ENCODE measurements around the gene ETV7. TPM values are rescaled to one million over a fixed set of nuclear protein-coding genes. Genes with fewer than 3 reads are reported as not detected.
"Not testable (repeated sequence)": the region's sequence is repeated elsewhere in the genome, so short reads cannot be mapped to it uniquely, and the experiment has no call there.

Gene ETV7
- total and polyA plus RNA-seq, 2 donors (not counting 1 experiment from before 2014, with no cell fraction given): 0.40 to 1.5 TPM

GRCh38 chr6:36367743-36368142, 19.7 kb downstream of the ETV7 start:
- no peaks in the 10 kb centered on the region for H3K36me3 ChIP-seq (ENCODE audit: control insufficient read depth, insufficient read depth, low read length)
- H4K20me1 ChIP-seq (ENCODE audit: control insufficient read depth, extremely low read depth, insufficient read depth, low read length): no peaks in the 10 kb centered on the region
- no peak for DNase-seq (ENCODE audit: low read depth in 2 of 2)
- no peak overlapping the region for H2AFZ ChIP-seq (ENCODE audit: low read length)
- H3K27me3 ChIP-seq (ENCODE audit: control insufficient read depth, insufficient read depth, low read length): peaks cover under 1% of the 10 kb centered on the region
- no peaks in the 10 kb centered on the region for H3K79me2 ChIP-seq (ENCODE audit: control insufficient read depth, insufficient read depth, low read length)
- H3K9me3 ChIP-seq (ENCODE audit: control insufficient read depth, insufficient read depth, low read depth, low read length): no peaks in the 10 kb centered on the region
- H3K9ac ChIP-seq (ENCODE audit: insufficient read depth, low read length): no peak overlapping the region
- no peak for TF ChIP-seq EZH2 (IDR thresholded peaks at IDR 0.05; ENCODE audit: low read length, missing control alignments)
- no peak for TF ChIP-seq CTCF (conservative IDR thresholded peaks at IDR 0.05 in 1 of 2, IDR thresholded peaks at IDR 0.05 in 1 of 2; ENCODE audit: low read depth in 1 of 2, low read length in 2 of 2)
- no peak overlapping the region for H3K4me3 ChIP-seq (replicated peaks in 1 of 4; ENCODE audit: control extremely low read depth in 1 of 4, insufficient read depth in 1 of 4, low read depth in 3 of 4, low read length in 4 of 4)
- H3K4me1 ChIP-seq (ENCODE audit: control insufficient read depth, extremely low read depth, insufficient read depth, low read length): no peaks in the 10 kb centered on the region
- no peak overlapping the region for H3K4me2 ChIP-seq (ENCODE audit: extremely low read depth, insufficient read depth, low read length)
- H3K27ac ChIP-seq (ENCODE audit: insufficient read depth, low read length): no peak overlapping the region

- Histone ChIP-seq H3K4me3 (replicated peaks in 1 of 4; ENCODE audit: control extremely low read depth in 1 of 4, insufficient read depth in 1 of 4, low read depth in 3 of 4, low read length in 4 of 4) (no peak overlapping the region), H3K9ac (ENCODE audit: insufficient read depth, low read length) (no peak overlapping the region), H3K27me3 (ENCODE audit: control insufficient read depth, insufficient read depth, low read length) (no peaks in the 10 kb centered on the region), H4K20me1 (ENCODE audit: control insufficient read depth, extremely low read depth, insufficient read depth, low read length) (no peaks in the 10 kb centered on the region), H3K79me2 (ENCODE audit: control insufficient read depth, insufficient read depth, low read length) (no peaks in the 10 kb centered on the region), H3K4me2 (ENCODE audit: extremely low read depth, insufficient read depth, low read length) (no peak overlapping the region), H3K27ac (ENCODE audit: insufficient read depth, low read length) (no peak overlapping the region), H3K9me3 (ENCODE audit: control insufficient read depth, insufficient read depth, low read depth, low read length) (no peaks in the 10 kb centered on the region), H3K36me3 (ENCODE audit: control insufficient read depth, insufficient read depth, low read length) (no peaks in the 10 kb centered on the region), H2AFZ (ENCODE audit: low read length) (no peak overlapping the region), H3K4me1 (ENCODE audit: control insufficient read depth, extremely low read depth, insufficient read depth, low read length) (no peaks in the 10 kb centered on the region)
- peak in 1 of 2 donors; percentile 65 for DNase-seq (ENCODE audit: low read depth in 2 of 2)
- no peak for TF ChIP-seq EZH2 (IDR thresholded peaks at IDR 0.05; ENCODE audit: low read length, missing control alignments)
- TF ChIP-seq CTCF (conservative IDR thresholded peaks at IDR 0.05 in 1 of 2, IDR thresholded peaks at IDR 0.05 in 1 of 2; ENCODE audit: low read depth in 1 of 2, low read length in 2 of 2): no peak
These were observed 22.6 kb downstream of the ETV7 start for GRCh38 chr6:36364669-36365479.

GRCh38 chr6:36364061-36364635, 23.3 kb downstream of the ETV7 start:
- not testable (repeated sequence) for DNase-seq (ENCODE audit: low read depth in 2 of 2); H4K20me1 ChIP-seq (ENCODE audit: control insufficient read depth, extremely low read depth, insufficient read depth, low read length); H3K9ac ChIP-seq (ENCODE audit: insufficient read depth, low read length)

GRCh38 chr6:36363371-36363752, 24.1 kb downstream of the ETV7 start:
- not testable (repeated sequence) for H3K4me1 ChIP-seq (ENCODE audit: control insufficient read depth, extremely low read depth, insufficient read depth, low read length); H3K9me3 ChIP-seq (ENCODE audit: control insufficient read depth, insufficient read depth, low read depth, low read length); H3K4me3 ChIP-seq (replicated peaks in 1 of 4; ENCODE audit: control extremely low read depth in 1 of 4, insufficient read depth in 1 of 4, low read depth in 3 of 4, low read length in 4 of 4); H3K9ac ChIP-seq (ENCODE audit: insufficient read depth, low read length); H4K20me1 ChIP-seq (ENCODE audit: control insufficient read depth, extremely low read depth, insufficient read depth, low read length); H2AFZ ChIP-seq (ENCODE audit: low read length); DNase-seq (ENCODE audit: low read depth in 2 of 2); H3K36me3 ChIP-seq (ENCODE audit: control insufficient read depth, insufficient read depth, low read length); H3K27ac ChIP-seq (ENCODE audit: insufficient read depth, low read length); H3K79me2 ChIP-seq (ENCODE audit: control insufficient read depth, insufficient read depth, low read length); H3K4me2 ChIP-seq (ENCODE audit: extremely low read depth, insufficient read depth, low read length); H3K27me3 ChIP-seq (ENCODE audit: control insufficient read depth, insufficient read depth, low read length)

More at GRCh38 chr6:36364061-36364635, 23.3 kb downstream of the ETV7 start:
- not testable (repeated sequence) for H3K9me3 ChIP-seq (ENCODE audit: control insufficient read depth, insufficient read depth, low read depth, low read length); H3K4me1 ChIP-seq (ENCODE audit: control insufficient read depth, extremely low read depth, insufficient read depth, low read length); H3K79me2 ChIP-seq (ENCODE audit: control insufficient read depth, insufficient read depth, low read length); H3K36me3 ChIP-seq (ENCODE audit: control insufficient read depth, insufficient read depth, low read length); H3K4me2 ChIP-seq (ENCODE audit: extremely low read depth, insufficient read depth, low read length); H2AFZ ChIP-seq (ENCODE audit: low read length); H3K27me3 ChIP-seq (ENCODE audit: control insufficient read depth, insufficient read depth, low read length); H3K4me3 ChIP-seq (replicated peaks in 1 of 4; ENCODE audit: control extremely low read depth in 1 of 4, insufficient read depth in 1 of 4, low read depth in 3 of 4, low read length in 4 of 4); H3K27ac ChIP-seq (ENCODE audit: insufficient read depth, low read length)

Measured in fibroblast of lung (primary cell).